Measurements from ENCODE around the gene AMOTL1.
"Not testable (repeated sequence)": the region's sequence is repeated elsewhere in the genome, so short reads cannot be mapped to it uniquely, and the experiment has no call there.

Gene AMOTL1

DNA sequence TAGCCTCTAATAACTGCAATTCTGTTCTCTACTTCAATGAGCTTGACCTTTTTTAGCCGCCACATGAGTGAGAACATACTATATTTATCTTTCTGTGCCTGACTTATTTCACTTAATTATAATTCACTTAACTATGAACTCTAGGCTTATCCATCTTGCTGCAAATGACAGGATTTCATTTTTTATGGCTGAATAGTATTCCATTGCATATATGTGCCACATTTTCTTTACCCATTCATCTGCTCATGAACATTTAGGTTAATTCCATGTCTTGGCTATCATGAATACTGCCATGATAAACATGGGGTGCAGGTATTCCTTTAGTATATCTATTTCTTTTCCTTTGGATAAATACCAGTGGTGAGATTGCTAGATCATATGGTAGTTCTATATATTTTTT, 120.0 kb downstream of the AMOTL1 start:
- DNase-seq = no peak

DNA sequence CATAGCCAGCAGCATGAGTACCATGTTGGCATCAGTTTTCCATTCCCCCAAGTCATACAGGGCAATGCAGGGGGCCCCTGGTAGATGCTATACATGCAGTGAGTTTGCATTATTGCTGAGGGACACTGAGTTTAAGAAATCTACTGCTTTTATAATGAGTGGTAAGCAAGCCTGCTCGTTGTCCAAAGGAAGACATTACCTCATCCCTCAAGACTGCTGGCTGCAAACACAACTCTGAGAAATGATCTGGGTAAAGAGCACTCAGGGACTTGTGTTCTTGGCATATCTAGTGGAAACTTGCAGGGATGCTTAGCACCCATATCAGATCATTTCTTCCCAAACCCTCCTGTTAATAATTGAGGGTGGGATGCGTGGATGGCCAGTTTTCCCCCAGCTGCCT, 127.3 kb downstream of the AMOTL1 start:
- no peak for DNase-seq

DNA sequence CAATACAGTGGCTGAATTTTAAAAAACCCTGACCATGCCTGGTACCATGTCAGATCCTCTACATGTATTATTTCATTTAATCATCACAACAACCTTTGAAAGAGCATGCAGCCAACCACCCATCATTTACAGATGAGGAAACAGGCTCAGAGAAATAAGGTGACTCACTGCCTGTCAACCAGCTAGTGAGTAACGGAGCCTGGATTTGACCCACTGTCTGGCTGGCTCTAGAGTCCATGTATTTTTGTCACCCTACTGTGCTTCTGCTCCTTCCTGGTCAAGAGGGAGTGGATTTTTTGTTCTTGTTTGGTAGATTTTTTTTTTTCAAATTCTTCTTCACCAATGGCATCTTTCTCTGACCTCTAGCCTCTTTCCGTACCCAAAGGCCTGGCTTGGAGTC, 127.8 kb downstream of the AMOTL1 start:
- DNase-seq = no peak

DNA sequence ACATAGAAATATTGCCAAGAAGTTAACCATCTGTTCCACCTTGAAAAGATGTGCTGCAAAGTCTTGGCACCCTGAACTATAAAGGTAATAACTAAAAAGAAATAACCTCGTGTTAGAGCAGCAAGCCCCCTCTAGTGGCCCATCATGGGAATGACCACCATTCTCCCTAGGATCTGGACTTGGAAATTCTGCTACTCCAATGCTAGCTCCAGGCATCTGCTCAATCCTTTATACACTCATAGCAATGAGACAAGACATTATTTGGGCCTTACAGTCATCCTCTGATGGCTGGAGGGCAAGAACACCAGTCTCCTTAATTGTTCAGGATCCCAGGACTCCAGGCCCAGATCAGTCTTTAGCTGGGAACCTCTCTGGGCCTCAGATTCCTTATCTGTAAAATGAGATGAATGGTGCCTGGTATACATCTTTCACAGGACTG, 129.2 kb downstream of the AMOTL1 start:
- no peak for DNase-seq

DNA sequence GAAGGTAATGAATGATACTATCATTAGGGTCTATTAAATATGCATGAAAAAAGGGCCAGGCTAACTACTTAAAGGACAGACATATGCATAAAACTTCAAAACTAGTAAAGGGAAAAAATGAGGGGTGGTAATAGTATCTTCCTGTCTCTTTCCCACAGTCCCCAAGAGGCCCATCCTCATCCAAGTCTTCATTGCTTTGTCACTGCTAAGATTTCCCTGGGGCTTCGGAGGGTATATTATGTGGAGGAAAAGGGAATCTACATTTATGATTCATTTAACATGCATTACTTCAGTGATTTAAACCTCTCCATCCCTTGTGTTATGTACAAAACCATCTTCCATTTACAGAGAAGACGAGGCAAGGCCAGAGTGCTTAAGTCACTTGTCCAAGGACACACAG, 139.1 kb downstream of the AMOTL1 start:
- no peak for DNase-seq

DNA sequence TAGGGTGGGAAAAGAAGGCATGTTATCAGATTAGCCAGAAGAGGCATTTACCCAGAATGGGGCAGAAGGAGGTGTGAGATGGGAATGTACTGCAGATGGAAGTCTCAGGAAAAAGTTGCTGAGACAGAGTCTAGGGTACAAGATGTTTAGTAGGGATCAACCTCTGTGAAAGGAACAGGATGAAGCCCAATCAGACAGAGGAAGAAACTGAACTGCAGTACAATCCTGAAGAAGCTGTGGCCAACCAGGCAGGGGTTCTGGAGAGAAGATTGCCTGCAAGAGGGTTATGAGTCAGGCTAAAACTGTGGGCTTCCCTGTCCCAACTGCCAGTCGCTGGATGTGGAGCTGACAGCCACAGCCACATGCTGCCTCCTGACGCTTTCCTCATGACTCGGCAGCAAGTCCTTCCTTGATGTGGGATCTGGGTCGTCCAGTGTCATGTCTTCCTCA, 141.2 kb downstream of the AMOTL1 start:
- no peak for DNase-seq

DNA sequence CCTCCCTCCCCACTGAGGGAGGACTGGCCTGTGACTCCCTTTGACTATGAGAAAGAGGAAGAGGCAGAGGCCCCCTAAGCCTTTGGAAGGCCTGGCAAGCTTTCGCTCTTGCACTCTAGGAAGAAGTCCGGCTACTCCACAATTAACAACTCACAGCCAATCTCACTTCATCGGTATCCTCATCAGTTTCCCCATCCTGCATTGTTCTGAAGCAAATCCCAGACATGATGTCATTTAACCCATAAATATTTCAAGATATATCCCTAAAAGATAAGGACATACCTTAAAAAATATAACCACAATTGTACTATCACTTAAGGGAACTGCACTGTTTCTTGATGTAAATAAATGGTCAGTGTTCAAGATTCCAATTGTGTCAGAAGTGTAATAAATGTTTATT, 142.1 kb downstream of the AMOTL1 start:
- no peak for DNase-seq

DNA sequence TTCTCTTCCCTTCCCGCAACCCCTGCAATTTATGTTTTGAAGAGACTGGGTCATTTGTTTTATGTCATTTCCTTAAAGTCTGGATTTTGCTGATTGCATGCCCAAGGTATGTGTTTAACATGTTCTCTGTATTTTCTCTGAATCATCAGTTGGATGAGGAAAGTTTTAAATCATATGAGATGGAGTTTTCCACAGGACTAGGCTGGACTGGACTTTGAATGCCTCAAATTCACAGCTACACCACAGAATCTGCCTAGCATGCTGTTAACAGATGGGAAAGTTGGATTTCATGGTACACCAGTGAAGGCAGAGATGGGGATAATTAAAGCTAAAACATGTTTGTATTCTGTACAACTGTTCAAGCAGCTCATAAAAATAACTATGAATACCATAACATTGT, 142.6 kb downstream of the AMOTL1 start:
- no peak for DNase-seq

DNA sequence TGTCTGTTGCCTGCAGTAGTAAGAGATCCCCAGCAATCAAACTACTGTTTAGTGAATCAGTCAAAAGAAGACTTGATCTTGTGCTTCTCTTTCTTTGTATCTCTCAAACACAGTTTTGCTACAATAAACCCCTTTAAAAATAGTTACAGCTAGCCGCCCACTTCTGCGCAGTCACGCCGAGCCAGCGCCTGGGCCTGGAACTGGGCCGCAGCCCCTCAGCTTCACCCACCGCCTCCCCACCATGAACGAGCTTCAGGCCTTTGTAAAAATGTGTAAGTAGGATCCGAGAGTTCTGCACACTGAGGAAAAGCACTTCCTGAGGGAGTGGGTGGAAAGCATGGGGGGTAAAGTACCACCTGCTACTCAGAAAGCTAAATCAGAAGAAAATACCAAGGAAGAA, 144.7 kb downstream of the AMOTL1 start:
- no peak for DNase-seq

DNA sequence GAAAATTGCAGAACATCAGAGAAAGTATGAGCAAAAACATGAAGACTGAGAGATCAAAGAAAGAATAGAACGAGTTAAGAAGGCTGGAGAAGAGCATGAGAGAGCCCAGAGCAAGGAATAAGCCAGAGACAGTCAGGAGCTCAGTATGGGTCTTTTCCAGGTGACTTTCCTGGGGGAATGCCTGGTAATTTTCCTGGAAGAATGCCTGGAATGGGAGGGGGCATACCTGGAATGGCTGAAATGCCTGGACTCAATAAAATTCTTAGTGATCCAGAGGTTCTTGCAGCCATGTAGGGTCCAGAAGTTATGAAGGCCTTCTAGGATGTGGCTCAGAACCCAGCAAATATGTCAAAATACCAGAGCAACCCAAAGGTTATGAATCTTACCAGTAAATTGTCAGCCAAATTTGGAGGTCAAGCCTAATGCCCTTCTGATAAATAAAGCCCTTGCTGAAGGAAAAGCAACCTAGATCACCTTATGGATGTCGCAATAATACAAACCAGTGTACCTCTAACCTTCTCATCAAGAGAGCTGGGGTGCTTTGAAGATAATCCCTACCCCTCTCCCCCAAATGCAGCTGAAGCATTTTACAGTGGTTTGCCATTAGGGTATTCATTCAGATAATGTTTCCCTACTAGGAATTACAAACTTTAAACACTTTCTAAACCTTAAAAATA, 145.7 kb downstream of the AMOTL1 start:
- not testable (repeated sequence) for DNase-seq

DNA sequence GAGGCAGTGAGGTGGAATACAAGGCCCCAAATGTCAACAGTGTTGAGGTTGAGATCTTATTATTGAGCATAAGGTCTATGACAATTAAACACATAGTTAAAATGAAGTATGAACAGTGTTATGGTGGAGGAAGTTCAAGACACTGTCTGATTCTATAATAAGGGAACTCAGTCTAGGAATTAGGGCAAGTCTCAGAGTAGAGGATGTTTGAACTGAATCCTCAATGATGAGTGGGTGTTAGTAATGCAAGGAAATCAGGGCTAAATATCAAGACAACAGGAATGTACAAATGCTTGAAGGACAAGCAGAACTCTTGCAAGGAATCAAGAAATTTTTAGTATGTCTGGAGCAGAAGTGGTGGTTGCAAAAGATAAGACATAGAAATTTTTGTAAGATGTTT, 152.2 kb downstream of the AMOTL1 start:
- DNase-seq = no peak

DNA sequence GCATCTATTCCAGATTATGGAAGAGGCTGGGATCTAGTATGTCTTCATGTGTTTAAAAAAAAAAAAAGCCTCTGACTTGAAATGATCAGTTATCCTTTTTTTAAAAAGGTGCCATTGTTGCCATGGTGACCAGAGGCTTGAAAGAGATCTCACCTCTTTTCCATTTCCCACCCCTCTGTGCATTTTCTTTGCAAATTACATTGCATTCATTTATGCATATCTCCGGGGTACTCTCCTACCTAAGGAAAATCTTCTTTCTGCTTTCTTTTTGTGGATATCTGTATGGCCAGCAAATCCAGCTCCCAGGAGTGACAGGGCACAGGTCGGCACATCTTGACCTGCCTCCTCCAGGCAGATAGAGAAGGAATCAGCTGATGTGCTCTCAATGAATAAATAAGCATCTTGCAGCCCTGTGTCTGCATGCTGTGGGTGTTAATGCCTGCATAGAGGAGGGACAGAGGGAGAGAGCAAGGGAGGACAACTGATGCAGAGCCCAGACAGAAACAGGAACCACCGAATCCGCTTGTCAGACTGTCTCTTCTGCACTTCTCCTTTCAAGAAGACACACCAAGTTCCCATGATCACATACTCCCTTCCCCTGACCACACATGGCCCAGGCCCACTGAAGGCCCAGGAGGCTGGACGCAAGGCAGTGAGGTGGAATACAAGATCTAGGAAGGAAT, 154.3 kb downstream of the AMOTL1 start:
- DNase-seq = no peak

DNA sequence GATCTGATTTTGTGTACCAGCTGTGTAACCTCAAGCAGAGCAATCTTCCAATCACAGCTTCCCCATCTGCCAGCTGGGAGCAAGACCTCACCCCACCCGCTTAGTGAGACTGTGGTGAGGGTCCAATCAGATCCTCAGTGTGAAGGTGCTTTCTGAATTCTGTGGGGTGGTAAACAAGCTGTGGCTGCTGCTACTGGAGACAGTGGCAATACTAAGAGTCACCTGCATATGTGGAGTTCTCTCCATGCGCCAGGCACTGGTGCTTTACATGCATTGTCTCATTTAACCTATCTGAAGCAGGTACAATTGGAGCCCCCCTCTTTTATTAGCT, 154.8 kb downstream of the AMOTL1 start:
- DNase-seq = no peak

DNA sequence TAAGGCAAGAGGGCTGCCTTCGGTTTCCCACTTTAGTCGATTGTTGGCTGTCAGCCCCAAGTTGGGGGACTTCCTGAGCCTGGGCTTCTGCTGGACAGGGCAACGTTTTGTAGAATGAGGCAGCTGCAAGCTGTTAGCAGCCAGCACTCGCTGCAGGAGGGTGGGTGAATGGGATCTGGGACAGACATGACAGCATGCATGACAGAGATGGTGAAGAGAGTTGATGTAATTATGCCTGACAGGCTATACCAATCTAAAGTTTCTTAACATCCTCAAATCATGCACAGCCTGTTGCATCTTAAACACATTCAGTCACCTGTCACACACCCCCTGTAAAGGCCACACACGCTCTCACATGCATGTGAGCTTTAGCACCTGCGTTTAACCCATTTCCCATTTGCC, 156.0 kb downstream of the AMOTL1 start:
- no peak for DNase-seq

DNA sequence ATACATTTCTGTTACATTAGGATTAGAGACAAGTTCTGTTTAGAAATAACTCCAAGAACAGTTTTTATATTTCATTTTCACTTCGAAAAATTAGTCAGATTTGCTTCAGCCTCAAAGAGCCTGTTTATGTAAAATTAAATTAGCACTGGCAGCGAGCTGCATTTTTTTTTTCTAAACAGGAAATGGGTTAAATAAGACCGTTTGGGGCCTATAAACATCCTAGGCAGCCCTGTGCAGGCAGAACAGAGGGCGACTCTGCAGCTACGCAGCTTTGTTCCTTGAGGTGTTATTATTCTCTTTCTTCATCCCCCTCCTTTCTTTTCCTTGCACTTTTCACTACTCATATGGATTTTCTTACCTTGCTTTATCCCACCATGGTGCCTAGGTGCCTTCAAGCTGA, 156.5 kb downstream of the AMOTL1 start:
- DNase-seq = no peak

DNA sequence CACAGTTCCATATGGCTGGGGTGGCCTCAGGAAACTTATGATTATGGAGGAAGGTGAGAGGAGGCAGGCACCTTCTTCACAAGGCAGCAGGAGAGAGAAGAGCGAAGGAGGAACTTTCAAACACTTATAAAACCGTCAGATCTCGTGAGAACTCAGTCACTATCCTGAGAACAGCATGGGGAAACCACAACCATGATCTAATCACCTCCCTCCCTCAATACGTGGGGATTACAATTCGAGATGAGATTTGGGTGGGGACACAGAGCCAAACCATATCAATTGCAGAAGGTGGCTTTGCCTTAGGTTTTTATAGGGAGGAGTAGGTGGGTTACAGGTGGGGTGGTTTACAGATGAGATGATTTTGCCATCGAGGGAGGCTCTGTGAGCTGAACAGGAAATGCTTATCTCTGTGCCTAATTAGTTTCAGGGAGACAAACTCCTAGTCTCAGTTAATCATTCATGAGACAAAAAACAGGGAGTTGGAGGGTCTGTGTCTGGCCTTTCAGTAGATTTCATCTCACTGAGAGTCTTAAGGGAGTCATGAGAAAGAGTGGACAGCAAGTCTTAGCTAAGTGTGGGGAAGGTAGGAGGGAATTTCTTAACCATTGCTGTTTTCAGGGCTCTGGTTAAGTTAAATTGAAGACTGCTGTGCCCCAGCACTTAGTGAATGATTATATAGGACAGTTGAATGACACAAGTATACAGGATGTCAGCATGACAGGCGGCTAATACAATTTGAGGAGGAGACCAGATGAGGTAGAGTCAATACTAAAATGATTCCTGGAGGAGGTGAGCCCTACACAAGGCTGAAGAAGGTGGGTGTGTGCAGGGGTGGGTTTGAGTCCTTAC, 157.5 kb downstream of the AMOTL1 start:
- DNase-seq = no peak

DNA sequence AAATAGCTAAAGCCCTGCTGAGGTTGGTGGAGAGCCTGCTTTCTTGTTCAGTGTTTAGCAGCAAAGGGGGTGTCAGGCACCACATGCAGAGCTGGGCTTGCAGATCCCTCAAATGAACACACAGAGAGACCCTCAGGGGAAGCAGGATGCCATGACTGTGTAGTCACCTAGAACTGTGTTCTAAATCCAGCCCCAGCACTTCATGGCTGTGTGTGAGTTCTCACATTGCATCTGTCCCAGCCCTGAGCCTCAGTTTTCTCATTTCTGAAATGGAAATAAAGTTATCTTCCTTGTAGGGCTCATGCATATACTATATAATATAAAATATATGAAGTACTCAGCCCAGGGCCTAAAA, 158.1 kb downstream of the AMOTL1 start:
- DNase-seq = no peak

All from effector CD4-positive, alpha-beta T cell (primary cell).